GM19328 (cell line): ENCODE measurements around the gene DENND1A.
A peak's percentile ranks its signal among the peaks of the same experiment; 100 is the strongest.

ENCODE experiments used
- ATAC-seq: cut with Tn5 transposase; IDR thresholded peaks from one replicate; pipeline ENCODE4 v1.9.1; 2021; ENCODE audit warnings: mild to moderate bottlenecking, moderate library complexity; ENCODE audit not compliant: unreplicated experiment

The DENND1A gene

GRCh38 chr9:123696476-123696875, 233.4 kb downstream of the DENND1A start:
- no peak for ATAC-seq

GRCh38 chr9:123695386-123695785, 234.5 kb downstream of the DENND1A start:
- ATAC-seq, result no peak

- no peak for ATAC-seq
Measured at GRCh38 chr9:123691765-123692303, 238.1 kb downstream of the DENND1A start.

DNA sequence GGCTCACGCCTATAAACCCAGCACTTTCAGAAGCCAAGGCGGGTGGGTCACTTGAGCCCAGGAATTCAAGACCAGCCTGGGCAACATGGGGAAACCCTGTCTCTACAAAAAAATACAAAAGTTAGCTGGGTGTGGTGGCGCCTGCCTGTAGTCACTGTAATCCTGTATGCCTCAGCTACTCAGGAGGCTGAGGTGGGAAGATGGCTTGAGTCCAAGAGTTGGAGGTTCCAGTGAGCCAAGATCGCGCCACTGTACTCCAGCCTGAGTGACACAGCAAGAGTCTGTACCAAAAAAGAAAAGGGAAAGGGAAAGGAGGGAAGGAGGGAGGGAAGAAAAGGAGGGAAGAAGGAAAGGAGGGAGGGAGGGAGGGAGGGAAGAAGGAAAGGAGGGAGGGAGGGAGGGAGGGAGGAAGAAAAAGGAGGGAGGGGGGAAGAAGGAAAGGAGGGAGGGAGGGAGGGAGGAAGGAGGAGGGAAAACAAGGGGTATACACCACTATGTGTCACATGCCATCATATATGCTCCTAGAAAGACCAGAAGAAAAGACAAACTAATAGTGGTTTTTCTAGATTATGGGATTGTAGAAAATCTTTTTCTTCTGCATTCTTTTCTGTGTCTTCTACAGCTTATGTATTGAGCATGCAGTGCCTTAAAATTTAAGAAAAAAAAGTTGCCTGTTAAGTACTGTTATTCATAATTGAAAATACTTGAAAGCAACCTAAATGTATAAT, 240.1 kb downstream of the DENND1A start:
- ATAC-seq, result no peak

- no peak for ATAC-seq
Measured at GRCh38 chr9:123687246-123687751, 242.6 kb downstream of the DENND1A start.

- ATAC-seq, result no peak
Measured at GRCh38 chr9:123686829-123687192, 243.1 kb downstream of the DENND1A start.

DNA sequence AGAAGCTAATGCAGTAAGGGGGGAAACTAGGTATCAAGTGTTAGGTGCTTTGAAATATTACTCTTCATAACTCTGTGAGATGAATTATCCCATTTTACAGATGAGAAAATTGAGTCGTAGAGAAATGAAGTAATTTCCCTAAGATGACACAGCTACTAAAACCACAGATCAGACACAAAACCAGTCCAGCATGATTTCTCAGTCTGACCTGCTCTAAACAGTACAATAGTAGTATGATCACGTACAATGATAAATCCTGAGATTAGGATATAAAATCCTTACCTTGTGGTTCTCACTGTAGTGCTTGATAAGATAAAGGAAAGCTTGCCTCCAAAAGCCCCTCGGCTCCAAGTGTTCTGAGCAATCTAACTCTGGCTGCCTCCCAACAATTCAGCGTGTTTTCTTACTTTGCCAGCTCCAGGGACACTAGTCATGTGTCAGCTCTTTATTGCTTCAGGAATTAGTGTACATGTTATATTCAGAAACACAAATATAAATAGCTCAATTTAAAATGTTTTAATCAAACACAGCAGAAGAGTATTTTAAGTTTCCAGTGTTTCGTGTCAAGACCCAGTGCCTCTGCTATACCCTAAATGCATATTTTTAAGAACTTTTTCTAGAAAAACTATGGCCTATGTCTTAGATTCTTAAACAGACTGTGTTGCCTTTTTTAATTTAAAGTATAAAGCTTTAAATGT, 243.6 kb downstream of the DENND1A start:
- no peak for ATAC-seq

GRCh38 chr9:123685489-123686083, 244.3 kb downstream of the DENND1A start:
- ATAC-seq, result no peak

DNA sequence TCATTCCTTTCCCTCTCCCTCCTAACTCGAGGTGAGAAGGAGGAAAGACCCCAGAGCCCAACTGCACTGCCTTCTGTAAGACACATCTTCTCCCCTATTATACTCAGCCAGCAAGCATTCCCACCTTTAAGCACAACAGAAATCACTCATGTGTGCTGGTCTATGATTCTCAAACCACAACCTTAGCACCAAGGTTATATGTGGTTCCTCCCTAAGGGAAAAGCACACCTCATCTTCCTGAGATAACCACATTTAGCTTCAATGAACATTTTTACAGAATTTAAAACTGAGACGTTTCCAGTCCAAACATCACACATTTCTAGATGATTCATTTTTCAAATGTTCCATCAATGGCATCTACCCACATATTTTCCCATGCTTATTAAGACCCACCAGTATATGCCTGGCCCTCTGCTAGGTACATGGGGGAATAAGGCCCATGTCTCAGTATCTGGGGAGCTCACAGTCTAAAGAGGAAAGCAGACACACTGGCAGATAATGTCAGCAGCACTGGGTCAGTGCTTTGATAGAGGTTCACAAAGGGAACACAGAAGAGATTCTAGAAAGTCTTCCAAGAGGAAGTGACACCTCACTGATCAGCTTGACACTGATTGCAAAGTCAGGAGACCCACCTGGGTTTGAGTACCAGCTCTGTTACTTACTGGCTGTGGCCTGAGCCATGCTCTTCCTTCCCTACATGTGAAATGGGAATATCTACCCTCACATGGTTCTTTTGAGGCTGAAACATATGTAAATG, 245.4 kb downstream of the DENND1A start:
- no peak for ATAC-seq

DNA sequence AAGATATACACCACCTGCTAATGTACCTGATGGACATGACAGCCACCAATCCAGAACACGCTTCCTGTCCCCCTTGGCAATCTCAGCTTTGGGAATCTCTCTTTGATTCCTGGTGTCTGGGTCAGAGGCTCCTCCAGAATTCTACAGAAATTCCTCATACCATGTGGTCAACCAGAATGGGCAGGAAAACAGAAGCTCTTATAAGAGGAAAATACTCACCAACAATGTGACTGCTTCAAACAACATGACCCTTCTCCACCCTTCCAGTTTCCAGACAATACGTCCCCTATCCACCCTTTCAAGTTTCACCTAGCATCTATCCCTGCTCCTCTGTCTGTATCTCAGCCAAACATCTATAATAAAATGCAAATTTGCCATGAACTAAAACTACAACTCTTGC, 247.2 kb downstream of the DENND1A start:
- no peak for ATAC-seq

- no peak for ATAC-seq
Measured at GRCh38 chr9:123680352-123680751, 249.6 kb downstream of the DENND1A start.

GRCh38 chr9:123679330-123679987, 250.5 kb downstream of the DENND1A start:
- peak; percentile 88 for ATAC-seq

- no peak for ATAC-seq
Measured at GRCh38 chr9:123678878-123679329, 251.0 kb downstream of the DENND1A start.

DNA sequence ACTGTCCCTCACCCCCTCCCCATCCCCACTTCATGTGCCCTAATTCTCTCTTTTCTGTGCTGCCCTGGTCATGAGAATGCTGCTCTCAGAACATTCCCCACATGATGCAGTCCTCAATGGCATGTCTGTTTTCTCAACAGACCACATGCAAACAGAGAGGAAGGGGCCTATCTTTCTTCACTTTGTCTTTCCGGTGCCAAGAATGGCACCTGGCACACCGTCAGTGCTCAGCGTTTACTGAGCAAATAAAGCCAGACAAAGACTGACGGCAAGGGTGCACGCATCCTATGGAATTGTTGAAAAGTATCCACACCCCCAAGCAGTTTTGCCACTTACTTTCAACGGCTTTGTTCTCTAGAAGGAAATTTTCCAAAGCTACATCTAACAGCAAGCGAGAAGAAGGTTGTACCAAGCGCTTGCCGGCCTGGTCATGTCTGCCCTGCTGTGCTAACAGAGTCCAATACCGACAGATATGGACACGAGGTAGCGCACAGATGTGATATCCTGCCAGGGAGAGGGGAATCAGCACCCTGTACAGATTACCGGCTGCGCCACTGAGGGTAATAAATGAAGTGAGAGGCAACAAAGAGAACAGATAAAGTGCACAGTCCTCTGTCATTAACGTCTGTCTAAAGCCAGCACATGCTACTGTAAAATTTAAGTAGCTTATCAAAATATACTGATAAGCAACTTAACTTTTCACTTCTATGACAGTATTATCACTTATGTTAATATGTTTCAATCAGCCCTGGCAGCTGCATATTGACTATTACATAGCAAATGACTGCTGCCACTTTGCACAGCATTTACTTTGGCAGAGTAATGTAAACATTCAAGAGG, 251.7 kb downstream of the DENND1A start:
- ATAC-seq, result no peak

DNA sequence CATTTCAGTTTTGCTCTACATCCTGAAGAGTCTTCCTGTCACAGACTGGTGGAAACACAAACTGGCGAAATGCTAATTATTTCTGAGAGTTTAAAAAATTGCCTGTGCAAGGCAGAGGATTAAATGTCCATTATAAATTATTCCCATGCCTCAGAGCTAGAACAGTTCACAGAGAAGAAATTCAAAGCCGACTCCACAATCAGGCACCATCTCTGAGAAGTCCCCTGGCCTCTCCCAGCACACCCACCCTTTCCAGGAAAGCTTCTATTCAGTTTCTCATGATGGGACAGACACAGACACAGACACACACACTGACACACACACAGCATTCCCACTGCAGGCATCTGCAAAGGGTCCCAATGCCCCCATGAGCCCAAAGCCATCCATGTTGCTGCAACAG, 253.1 kb downstream of the DENND1A start:
- ATAC-seq, result no peak

DNA sequence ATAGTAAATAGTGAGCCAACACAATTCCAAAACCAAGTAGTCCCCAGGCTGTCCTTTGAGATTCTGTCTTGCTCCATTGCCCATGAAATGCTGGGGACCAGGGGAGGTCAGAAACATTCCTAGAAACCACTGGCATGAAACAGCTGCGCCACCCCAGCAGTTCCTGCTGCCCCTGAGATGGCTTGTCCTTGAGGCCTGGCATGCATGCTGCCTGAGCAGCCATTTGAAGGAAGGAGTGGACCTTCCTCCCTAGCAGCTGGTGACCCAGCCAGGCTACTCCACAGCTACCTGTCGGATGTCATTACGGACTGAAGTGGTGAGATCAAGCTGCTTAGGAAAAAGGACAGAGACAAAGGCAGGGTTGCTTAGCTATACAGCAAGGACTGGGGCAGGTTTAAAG, 260.6 kb downstream of the DENND1A start:
- ATAC-seq, result no peak

GRCh38 chr9:123663529-123663928, 266.4 kb downstream of the DENND1A start:
- ATAC-seq, result no peak

GRCh38 chr9:123662057-123662776, 267.7 kb downstream of the DENND1A start:
- ATAC-seq, result no peak
